B cell (primary cell): ENCODE results near the gene KRTAP3-3. TPM values are rescaled to one million over a fixed set of nuclear protein-coding genes. Genes with fewer than 3 reads are reported as not detected.

Experiments used
- ATAC-seq: fragments of 200-7000 bp; cut with Tn5 transposase; one replicate; pipeline ENCODE4 v1.10.0; 2021; ENCODE audit warnings: low read depth, mild to moderate bottlenecking, moderate number of reproducible peaks, moderate library complexity
- CTCF ChIA-PET: fragments of 350-600 bp; sonication (Branson Sonifier 250); formaldehyde crosslinking; loops from one replicate; lab custom pipeline; 2021; ENCODE audit warnings: antibody characterized with exemption, inconsistent platforms; lab: Charles Lee
- POLR2A ChIA-PET: fragments of 350-600 bp; sonication (Branson Sonifier 250); formaldehyde crosslinking; loops from one replicate; lab custom pipeline; 2021; ENCODE audit warnings: antibody characterized with exemption; lab: Charles Lee
- DNase-seq: peaks from one replicate; pipeline ENCODE4 v3.0.0; 2013
- H2AFZ ChIP-seq: 2 replicates; pipeline ENCODE4 v1.6.1; 2012; ENCODE audit warnings: mild to moderate bottlenecking, low read depth, low read length; ENCODE audit not compliant: insufficient read depth, poor library complexity, severe bottlenecking
- H3K27ac ChIP-seq, 2 donors: 1 replicate in 1 of 2; 2 replicates in 1 of 2; pipeline ENCODE4 v1.5.1; 2012 to 2013; ENCODE audit warnings: low read length in 2 of 2, mild to moderate bottlenecking in 2 of 2, moderate library complexity in 1 of 2
- H3K27me3 ChIP-seq, 4 experiments: fragments of 200-600 bp in 1 of 4; sonication (generic) in 1 of 4; replicated peaks in 1 of 4; 1 replicate in 2 of 4; 2 replicates in 2 of 4; pipeline versions ENCODE4 v1.6.1 to v1.7.0; 2013 to 2016; ENCODE audit warnings: low read length in 3 of 4, mild to moderate bottlenecking in 2 of 4, mixed read lengths in 1 of 4, moderate library complexity in 1 of 4; ENCODE audit not compliant: insufficient read depth in 4 of 4, control insufficient read depth in 3 of 4; ENCODE audit errors: control extremely low read depth in 1 of 4
- H3K36me3 ChIP-seq, 2 experiments: replicated peaks in 1 of 2; 1 replicate in 1 of 2; 2 replicates in 1 of 2; pipeline versions ENCODE4 v1.6.1 to v1.7.1; 2013; ENCODE audit warnings: low read length in 1 of 2; ENCODE audit not compliant: insufficient read depth in 2 of 2, control insufficient read depth in 1 of 2; ENCODE audit errors: control extremely low read depth in 1 of 2, extremely low read depth in 1 of 2
- H3K4me1 ChIP-seq, 2 donors: fragments of 200-600 bp in 1 of 2; sonication (generic) in 1 of 2; 1 replicate in 1 of 2; 2 replicates in 1 of 2; pipeline versions ENCODE4 v1.5.1 to v1.6.1; 2013 to 2017; ENCODE audit warnings: low read length in 2 of 2; ENCODE audit not compliant: control insufficient read depth in 2 of 2, insufficient read depth in 2 of 2
- H3K4me2 ChIP-seq: replicated peaks from 2 replicates; pipeline ENCODE3; 2012; ENCODE audit warnings: mild to moderate bottlenecking, low read depth, low read length; ENCODE audit not compliant: poor library complexity, severe bottlenecking
- H3K4me3 ChIP-seq, 5 experiments: fragments of 200-600 bp in 1 of 5; sonication (generic) in 1 of 5; 1 replicate in 3 of 5; 2 replicates in 2 of 5; pipeline versions ENCODE4 v1.5.1 to v1.7.0; 2011 to 2016; ENCODE audit warnings: low read length in 4 of 5, mild to moderate bottlenecking in 4 of 5, low read depth in 2 of 5, control low read depth in 1 of 5, moderate library complexity in 1 of 5; ENCODE audit not compliant: insufficient read depth in 1 of 5; ENCODE audit errors: control extremely low read depth in 1 of 5, extremely low read depth in 1 of 5
- H3K79me2 ChIP-seq: fragments of 200-600 bp; sonication (generic); one replicate; pipeline ENCODE4 v1.6.0; 2016; ENCODE audit warnings: low read length; ENCODE audit not compliant: control insufficient read depth, insufficient read depth
- H3K9ac ChIP-seq: fragments of 200-600 bp; sonication (generic); 2 replicates; pipeline ENCODE4 v1.6.1; 2017; ENCODE audit warnings: mild to moderate bottlenecking, low read length, moderate library complexity
- H3K9me3 ChIP-seq, 3 donors: one replicate each; pipeline versions ENCODE4 v1.6.1 to v1.7.1; 2013; ENCODE audit warnings: low read length in 2 of 3; ENCODE audit not compliant: control insufficient read depth in 2 of 3, insufficient read depth in 1 of 3; ENCODE audit errors: control extremely low read depth in 1 of 3
- H4K20me1 ChIP-seq: 2 replicates; pipeline ENCODE4 v1.6.0; 2012; ENCODE audit warnings: mild to moderate bottlenecking, low read length; ENCODE audit not compliant: insufficient read depth, control insufficient read depth, poor library complexity, severe bottlenecking
- H3K27ac Mint-ChIP-seq: one replicate; pipeline ENCODE4 v1.8.0; 2021; ENCODE audit warnings: mixed read lengths
- H3K27me3 Mint-ChIP-seq: one replicate; pipeline ENCODE4 v1.8.0; 2021; ENCODE audit warnings: mixed read lengths
- H3K4me1 Mint-ChIP-seq: one replicate; pipeline ENCODE4 v1.8.0; 2021; ENCODE audit warnings: mixed read lengths
- H3K4me3 Mint-ChIP-seq: one replicate; pipeline ENCODE4 v1.8.0; 2021; ENCODE audit warnings: mixed read lengths
- H3K9me3 Mint-ChIP-seq: one replicate; pipeline ENCODE4 v1.8.0; 2022; ENCODE audit warnings: mixed read lengths; ENCODE audit not compliant: insufficient read depth
- EZH2 ChIP-seq: IDR thresholded peaks from 2 replicates; pipeline ENCODE4 v1.6.1; 2012; ENCODE audit warnings: borderline replicate concordance, low read depth, mild to moderate bottlenecking, moderate library complexity, low read length; ENCODE audit not compliant: insufficient read depth, poor library complexity, severe bottlenecking
- WGBS: methylation state at CpG from one replicate; pipeline ENCODE4 v1.1.5; 2013; ENCODE audit warnings: missing lambda C conversion rate; ENCODE audit not compliant: insufficient coverage; 5-methylcytosine and 5-hydroxymethylcytosine counted together
- intact Hi-C: fragments of 100-400 bp; cut with micrococcal nuclease; formaldehyde crosslinking; loops from one replicate; pipeline ENCODE4 v1.10.0; 2022
- polyA plus RNA-seq: library from polyadenylated mRNA; depleted of rRNA; stranded (reverse); fragments of >200 nt; gene quantifications from 2 replicates; pipeline ENCODE4 v1.2.3, GENCODE V29; 2012
- total RNA-seq, 2 donors: library from RNA; stranded (reverse); fragments of 120-200 nt in 1 of 2; gene quantifications; 1 replicate in 1 of 2; 2 replicates in 1 of 2; pipeline versions ENCODE4 v1.2.3 to v1.2.4, GENCODE V29; 2013 to 2022
- TF ChIP-seq, protein P1 (sequence below): fragments of 200-600 bp; IDR thresholded peaks from one replicate; pipeline ENCODE4 v1.8.0; 2022; ENCODE audit warnings: antibody characterized with exemption, mild to moderate bottlenecking

KRTAP3-3 gene
- total and polyA plus RNA-seq, 2 donors (not counting 1 experiment from before 2014, with no cell fraction given) = not detected

DNA sequence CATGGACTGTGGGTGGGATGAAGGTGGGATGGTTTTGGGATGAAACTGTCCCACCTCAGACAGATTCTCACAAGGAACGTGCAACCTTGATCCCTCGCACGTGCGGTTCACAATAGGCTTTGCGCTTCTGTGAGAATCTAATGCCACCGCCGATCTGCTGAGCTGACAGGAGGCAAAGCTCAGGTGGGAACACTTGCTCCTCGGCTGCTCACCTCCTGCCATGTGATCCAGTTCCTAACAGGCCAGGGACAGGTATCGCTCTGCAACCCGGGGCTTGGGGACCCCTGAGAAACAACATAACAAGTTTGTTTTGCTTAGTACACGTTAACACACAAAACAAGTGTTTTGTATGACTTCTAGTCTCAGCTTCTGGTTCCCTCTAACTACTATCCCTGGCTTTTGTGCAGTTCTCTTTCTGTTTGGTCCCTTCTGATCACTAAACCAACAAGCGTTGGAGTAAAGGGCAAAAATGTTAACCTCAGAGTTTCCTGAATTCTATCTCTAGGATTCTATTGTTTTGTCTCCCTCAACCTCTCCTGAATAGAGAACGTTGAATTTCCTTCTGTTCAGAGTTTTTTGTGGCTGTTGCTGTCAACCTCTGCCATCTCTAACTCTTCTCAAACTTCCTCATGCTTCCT lies 22.7 kb upstream of the KRTAP3-3 start:
- no peak for TF ChIP-seq EZH2
- TF ChIP-seq, protein P1, sequence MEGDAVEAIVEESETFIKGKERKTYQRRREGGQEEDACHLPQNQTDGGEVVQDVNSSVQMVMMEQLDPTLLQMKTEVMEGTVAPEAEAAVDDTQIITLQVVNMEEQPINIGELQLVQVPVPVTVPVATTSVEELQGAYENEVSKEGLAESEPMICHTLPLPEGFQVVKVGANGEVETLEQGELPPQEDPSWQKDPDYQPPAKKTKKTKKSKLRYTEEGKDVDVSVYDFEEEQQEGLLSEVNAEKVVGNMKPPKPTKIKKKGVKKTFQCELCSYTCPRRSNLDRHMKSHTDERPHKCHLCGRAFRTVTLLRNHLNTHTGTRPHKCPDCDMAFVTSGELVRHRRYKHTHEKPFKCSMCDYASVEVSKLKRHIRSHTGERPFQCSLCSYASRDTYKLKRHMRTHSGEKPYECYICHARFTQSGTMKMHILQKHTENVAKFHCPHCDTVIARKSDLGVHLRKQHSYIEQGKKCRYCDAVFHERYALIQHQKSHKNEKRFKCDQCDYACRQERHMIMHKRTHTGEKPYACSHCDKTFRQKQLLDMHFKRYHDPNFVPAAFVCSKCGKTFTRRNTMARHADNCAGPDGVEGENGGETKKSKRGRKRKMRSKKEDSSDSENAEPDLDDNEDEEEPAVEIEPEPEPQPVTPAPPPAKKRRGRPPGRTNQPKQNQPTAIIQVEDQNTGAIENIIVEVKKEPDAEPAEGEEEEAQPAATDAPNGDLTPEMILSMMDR = no peak
- no peaks in the 10 kb centered on the region for H4K20me1 ChIP-seq
- peaks cover 21% of the 10 kb centered on the region for H3K27me3 Mint-ChIP-seq
- H3K9me3 ChIP-seq = peaks cover 0 to 5% (median 0%) of the 10 kb centered on the region in 3 donors
- intact Hi-C loops = no loop called here
- no peaks in the 10 kb centered on the region for H3K4me1 Mint-ChIP-seq
- no peak overlapping the region for H2AFZ ChIP-seq
- H3K4me2 ChIP-seq = no peak overlapping the region
- no peaks in the 10 kb centered on the region for H3K4me1 ChIP-seq
- CTCF ChIA-PET = no interaction called here
- 88% methylated on average over 12 of the region's 13 CpGs for WGBS
- no peak overlapping the region for H3K9ac ChIP-seq
- H3K27ac ChIP-seq = no peak overlapping the region
- H3K4me3 Mint-ChIP-seq = no peak overlapping the region
- H3K4me3 ChIP-seq = no peak overlapping the region
- no peaks in the 10 kb centered on the region for H3K79me2 ChIP-seq
- no peak overlapping the region for H3K27ac Mint-ChIP-seq
- no peak for DNase-seq
- no peaks in the 10 kb centered on the region for H3K36me3 ChIP-seq
- H3K27me3 ChIP-seq = no peaks in the 10 kb centered on the region
- H3K9me3 Mint-ChIP-seq = peaks cover 3% of the 10 kb centered on the region
- no peak for ATAC-seq
- POLR2A ChIA-PET = no interaction called here

DNA sequence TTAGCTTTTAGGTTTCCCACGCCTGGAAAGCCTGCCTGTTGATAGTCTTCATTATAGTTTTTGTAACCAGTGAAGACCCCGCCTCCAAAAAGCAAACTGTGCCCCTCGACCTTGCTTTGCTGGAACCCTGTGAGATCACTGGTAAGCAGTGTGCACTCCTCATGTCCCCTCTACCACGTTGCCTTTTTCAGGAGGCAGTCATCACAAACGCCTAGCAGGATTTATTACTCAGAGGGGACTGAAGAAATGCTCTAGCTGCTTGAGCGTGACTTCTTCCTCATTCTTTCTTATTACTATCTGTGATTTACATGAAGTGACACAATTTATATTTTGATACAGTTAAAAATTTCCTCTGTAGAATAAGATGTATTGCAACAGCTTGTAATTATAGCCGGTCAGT lies 21.5 kb upstream of the KRTAP3-3 start:
- 89% methylated on average over 4 of the region's 7 CpGs for WGBS
- H3K4me1 ChIP-seq = no peaks in the 10 kb centered on the region
- ChIA-PET CTCF (no interaction called here), POLR2A (no interaction called here)
- ATAC-seq = no peak
- H3K36me3 ChIP-seq = no peaks in the 10 kb centered on the region
- intact Hi-C loops = no loop called here
- TF ChIP-seq, protein P1 = no peak
- TF ChIP-seq EZH2 = no peak
- H3K27me3 ChIP-seq = no peaks in the 10 kb centered on the region
- Mint-ChIP-seq H3K27me3 (peaks cover 14% of the 10 kb centered on the region), H3K27ac (no peak overlapping the region), H3K9me3 (no peaks in the 10 kb centered on the region), H3K4me1 (no peaks in the 10 kb centered on the region), H3K4me3 (no peak overlapping the region)
- H3K9ac ChIP-seq = no peak overlapping the region
- no peak overlapping the region for H3K4me2 ChIP-seq
- H3K27ac ChIP-seq = no peak overlapping the region
- H4K20me1 ChIP-seq = no peaks in the 10 kb centered on the region
- no peak overlapping the region for H2AFZ ChIP-seq
- no peak for DNase-seq
- no peak overlapping the region for H3K4me3 ChIP-seq
- no peaks in the 10 kb centered on the region for H3K9me3 ChIP-seq
- no peaks in the 10 kb centered on the region for H3K79me2 ChIP-seq
